GM21367 (cell line): Measurements from ENCODE around the gene BOLA1.
"Not testable (repeated sequence)": the region's sequence is repeated elsewhere in the genome, so short reads cannot be mapped to it uniquely, and the experiment has no call there.

ENCODE experiments used
- ATAC-seq: cut with Tn5 transposase; IDR thresholded peaks from one replicate; pipeline ENCODE4 v1.9.1; 2021; ENCODE audit not compliant: unreplicated experiment

Gene BOLA1

DNA sequence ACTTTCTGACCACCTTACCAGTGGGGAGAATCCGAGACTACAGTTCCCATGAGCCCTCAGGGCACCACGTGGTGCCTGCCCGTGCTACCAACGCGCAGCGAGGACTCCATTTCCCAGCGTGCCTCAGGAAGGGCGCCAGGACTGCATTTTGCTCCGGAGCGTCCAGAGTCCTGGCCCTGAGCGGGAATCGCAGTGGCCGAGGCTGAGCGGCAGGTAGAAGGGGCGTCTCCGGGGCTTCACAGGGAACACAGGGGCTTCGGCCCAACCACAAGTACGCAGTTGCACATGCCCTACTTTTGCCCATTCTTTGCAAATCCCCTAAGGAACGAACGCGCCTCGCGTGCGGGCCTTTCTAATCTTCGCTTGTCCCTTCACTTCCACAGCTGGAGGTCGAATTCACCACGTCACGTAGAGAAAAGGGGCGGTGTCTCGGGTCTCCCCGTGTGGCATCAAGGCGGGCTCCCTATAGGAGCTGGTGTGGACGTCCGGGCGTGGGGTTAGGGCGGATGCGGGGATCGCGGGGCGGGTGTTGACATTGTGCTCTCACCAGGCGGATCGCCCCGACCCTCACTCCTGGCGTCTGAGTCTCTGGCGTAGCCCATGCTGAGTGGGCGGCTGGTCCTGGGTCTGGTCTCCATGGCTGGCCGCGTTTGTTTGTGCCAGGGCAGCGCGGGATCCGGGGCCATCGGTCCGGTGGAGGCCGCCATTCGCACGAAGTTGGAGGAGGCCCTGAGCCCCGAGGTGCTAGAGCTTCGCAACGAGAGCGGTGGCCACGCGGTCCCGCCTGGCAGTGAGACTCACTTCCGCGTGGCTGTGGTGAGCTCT, at the start of gene BOLA1:
BOLA1 (plus strand) TSS at position 109 of the 825 bp plus-strand sequence; CDS start at position 601, 492 bp downstream.
- ATAC-seq = peak; percentile 83

GRCh38 chr1:149849947-149850360, 49.4 kb upstream of the BOLA1 start:
- no peak for ATAC-seq

DNA sequence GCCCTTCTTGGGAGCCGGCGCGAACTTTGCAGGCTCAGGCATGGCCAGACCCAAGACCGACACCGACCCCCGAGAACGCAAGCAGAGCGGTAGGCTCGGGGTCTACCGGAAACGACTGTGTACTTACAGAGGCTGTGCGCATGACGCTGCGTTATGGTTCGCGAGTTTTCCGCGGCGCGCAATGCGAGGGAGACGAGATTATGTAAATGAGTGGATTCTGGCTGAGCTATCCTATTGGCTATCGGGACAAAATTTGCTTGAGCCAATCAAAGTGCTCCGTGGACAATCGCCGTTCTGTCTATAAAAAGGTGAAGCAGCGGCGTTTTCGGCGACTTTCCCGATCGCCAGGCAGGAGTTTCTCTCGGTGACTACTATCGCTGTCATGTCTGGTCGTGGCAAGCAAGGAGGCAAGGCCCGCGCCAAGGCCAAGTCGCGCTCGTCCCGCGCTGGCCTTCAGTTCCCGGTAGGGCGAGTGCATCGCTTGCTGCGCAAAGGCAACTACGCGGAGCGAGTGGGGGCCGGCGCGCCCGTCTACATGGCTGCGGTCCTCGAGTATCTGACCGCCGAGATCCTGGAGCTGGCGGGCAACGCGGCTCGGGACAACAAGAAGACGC, 48.5 kb upstream of the BOLA1 start:
- peak; percentile 46 for ATAC-seq

DNA sequence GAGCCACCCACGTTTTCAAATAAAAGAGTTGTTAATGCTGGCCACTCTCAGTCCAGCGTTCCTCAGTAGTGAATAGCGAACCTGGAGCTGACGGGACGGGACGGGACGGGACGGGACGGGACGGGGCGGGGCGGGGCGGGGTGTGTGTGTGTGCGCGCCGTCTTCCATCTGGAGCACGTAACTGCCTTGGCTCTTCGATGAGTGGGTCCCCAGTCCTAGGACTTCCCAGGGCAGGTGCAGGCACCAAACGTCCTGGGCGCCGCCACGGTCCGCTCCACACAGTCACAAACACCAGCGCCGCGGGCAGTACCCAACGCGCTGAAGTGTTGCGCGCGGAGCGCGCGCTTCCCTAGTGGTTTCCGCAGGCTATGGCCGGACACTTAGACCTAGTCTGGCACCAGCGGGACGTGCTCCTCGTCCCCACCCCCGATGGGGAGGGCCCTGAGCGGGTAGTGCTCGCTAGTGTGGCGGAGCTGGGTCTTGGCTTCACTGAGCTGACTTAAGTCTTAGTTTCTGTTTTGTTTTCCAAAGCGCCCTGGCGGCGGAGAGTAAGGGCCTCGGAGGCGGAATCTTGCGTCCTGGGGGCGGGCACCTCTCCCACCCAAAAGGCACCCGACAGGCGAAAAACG, 47.7 kb upstream of the BOLA1 start:
- ATAC-seq = peak; percentile 28

DNA sequence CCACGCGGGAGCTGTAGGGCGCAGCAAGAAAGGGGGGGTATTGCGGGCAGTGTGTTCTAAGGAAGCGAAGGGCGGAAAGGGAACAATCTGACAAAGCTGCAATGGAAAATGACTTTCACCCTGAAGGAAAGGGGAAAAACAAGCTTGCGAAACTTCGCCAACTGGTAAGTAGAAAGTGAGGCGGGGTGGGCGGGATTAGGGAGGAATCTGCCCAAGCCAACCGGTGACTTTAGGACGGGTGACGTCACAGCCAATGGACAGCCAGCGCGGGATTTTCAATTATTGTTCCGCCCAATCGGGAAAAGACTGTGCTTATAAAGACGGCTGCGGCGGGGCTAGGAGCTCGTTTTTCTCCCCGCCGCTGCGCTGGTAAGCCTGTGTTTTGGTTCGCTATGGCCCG, 47.1 kb upstream of the BOLA1 start:
- peak; percentile 20 for ATAC-seq

DNA sequence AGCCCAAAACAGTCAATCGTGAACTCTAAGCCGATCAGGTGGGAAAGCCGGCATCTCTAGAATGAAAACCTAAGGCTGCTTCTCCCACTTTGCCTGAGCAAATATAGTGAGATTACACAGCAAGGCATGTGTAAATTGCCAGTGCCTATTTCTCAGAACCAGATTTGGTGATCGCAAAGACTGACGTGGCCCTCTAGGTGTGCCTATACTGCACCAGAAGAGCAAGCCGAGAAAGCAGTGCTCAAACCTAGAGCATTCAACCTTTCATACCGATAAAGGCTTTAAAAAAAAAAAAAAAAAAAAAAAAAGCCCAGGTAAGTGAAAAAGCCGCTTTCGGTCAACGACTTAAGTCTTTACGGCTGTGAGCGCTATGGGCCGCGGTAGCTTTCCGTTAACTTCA, 39.1 kb upstream of the BOLA1 start:
- not testable (repeated sequence) for ATAC-seq

DNA sequence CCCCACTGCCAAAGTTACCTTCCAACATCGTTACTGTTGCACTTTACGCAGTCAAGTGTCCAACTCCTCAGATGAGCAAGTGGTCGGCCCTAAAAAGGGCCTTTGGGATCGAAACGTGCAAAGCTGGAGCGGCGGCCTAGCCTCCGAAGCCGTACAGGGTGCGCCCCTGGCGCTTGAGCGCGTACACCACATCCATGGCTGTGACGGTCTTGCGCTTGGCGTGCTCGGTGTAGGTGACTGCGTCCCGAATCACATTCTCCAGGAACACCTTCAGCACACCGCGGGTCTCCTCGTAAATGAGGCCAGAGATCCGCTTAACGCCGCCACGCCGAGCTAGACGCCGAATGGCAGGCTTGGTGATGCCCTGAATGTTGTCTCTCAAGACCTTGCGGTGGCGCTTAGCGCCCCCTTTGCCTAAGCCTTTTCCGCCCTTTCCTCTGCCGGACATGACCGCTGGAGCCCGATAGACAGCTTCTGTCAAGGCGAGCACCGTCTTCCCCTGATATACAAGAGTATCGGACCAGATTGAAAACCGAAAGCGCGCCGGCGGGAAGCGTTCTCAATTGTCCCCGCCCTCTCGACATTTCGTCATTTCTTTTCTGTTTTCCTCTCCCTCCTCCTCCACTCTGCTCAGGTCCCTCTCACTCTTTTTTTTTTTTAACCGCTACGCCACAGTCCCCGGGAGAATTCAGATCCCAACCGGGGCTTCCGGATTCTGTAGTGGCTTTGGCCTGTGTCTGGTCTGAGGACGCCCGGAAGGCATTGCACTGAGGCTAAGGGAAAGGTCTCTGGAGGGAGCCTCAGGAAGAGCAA, 38.5 kb upstream of the BOLA1 start:
- peak; percentile 56 for ATAC-seq

GRCh38 chr1:149861497-149862054, 37.8 kb upstream of the BOLA1 start:
- ATAC-seq = not testable (repeated sequence)

- not testable (repeated sequence) for ATAC-seq
These were observed 32.5 kb upstream of the BOLA1 start for GRCh38 chr1:149866887-149867286.

DNA sequence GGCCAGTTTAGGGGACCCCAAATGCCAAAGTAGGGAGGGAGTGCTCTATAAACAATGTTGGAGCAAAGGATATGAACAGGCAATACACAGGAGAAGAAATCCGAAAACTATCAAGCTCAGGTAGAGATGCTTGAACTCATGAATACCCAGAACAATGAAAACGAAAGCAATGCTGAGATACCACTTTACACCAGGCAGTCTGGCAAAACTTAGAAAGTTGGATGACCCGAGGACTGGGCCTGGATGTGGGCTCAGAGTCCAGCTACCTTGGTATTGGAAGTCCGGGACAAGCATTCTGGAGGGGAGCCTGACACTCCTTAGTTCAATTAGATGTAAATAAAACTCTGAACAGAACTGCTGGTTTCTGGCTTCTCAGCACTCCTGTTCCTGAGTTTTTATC, 26.3 kb upstream of the BOLA1 start:
- not testable (repeated sequence) for ATAC-seq

DNA sequence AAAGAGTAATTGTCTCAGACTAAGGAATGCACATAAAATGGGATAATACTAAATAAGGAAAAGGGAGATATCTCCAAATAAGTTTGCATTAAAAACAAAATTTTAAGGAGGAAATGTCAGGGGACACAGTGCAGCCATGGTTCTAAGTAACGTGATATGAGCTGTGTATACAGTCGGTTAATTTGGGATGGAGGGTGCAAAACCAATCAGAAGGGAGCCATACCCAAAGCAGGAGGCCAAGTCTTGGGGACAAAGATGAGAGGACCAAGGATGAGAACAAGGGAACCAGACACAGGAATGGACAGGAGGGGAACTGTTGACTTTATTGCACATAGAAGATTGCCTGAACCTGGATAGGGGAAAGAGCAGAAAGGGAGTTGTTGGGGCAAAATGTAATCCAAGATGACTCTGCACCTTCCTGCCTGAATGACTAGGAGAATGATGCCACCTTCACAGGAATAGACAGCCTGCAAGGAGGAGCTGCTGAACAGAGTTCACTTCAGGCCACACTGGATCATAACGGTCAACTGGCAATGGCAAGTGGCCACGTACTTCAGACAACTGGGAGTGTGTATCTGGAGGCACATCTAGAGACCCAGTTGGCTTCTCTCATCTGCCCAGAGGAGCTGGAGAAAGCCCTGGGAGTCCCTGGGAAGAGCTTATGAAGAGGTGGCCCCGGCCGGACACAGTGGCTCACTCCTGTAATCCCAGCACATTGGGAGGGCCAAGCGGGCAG, 22.0 kb upstream of the BOLA1 start:
- ATAC-seq = no peak

- ATAC-seq = no peak
These were observed 19.8 kb upstream of the BOLA1 start for GRCh38 chr1:149879556-149879955.

GRCh38 chr1:149881876-149882275, 17.5 kb upstream of the BOLA1 start:
- ATAC-seq = no peak

DNA sequence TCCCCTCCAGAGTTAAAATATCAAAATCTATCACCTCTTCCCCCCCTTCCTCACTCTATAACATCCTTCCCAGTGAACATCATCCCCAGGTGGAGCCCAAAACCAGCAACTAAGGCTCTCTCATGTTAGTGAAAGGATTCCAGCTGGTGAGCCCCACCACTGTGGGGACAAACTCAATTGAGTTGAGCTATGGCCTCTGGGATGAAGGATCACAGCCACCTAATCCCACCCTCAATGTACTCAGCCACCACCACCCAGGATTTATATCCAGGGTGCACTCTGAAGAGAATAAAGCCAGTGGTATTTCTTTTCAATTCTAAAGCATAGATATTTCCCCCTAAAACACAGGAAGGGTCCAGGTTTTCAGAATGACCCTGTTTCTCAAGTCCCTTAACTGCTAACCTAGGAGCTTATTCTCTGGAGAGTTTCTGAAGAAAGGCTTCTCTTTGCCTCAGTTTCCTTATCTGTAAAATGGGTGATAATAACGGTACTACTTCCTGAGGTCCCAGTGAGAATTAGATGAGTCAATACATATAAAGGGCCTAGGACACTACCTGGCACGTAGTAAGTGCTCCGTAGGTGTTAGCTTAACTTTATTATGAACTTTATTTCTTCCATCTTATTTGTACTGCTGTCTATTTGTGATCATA, 15.6 kb upstream of the BOLA1 start:
- ATAC-seq = no peak

- ATAC-seq = no peak
These were observed 14.7 kb upstream of the BOLA1 start for GRCh38 chr1:149884433-149885338.

DNA sequence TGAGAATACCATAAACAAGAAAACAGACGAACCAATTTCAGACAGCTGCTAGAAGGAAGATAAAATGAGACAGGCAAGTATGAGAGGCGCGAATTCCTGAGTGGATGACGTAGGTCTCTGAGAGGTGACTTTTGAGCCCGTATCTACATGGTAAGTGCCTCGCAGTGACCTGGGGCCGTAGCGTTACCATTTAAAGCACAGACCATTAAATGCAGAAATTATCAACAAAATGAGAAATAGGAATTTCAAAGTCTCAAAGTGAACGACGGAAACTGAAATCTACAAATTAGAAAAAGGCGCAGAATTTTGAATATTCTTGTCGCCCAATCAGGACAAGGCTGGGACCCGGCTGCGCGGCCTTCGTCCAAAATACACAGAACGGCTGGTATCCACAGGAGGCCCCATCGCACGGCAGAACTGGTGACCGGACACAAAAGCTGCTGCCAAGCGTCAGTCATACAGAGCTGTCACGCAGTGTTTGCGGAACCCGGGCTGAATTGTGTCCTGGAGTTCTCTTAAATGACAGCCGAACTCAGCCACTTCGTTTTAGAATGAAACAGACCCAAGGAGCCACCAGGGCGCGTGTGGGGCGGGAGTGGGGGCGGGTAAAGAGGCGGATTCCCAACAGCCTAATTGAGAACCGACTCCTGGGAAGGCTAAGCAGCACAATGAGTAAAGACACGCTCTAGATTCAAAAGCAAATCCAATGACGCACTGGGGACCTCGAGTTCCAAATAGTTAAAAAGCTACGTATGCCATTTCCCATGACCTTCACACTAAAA, 13.8 kb upstream of the BOLA1 start:
- no peak for ATAC-seq

DNA sequence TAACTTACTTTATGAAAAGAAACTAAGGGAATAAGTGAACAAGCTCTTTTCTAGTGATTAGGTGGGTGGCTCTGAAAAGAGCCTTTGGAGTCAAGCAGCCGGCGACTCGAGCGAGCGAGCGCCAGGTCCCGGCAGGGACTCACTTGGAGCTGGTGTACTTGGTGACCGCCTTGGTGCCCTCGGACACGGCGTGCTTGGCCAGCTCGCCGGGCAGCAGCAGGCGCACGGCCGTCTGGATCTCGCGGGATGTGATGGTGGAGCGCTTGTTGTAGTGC, 13.3 kb upstream of the BOLA1 start:
- ATAC-seq = not testable (repeated sequence)
